HG02623 (cell line): ENCODE results near the gene MYL6B.
"Not testable (repeated sequence)": the region's sequence is repeated elsewhere in the genome, so short reads cannot be mapped to it uniquely, and the experiment has no call there.

Experiments
- ATAC-seq: cut with Tn5 transposase; IDR thresholded peaks from one replicate; pipeline ENCODE4 v1.9.1; 2021; ENCODE audit warnings: moderate library complexity; ENCODE audit not compliant: unreplicated experiment

The MYL6B gene

GRCh38 chr12:56163533-56164344 lies 11.4 kb downstream of the MYL6B start:
- no peak for ATAC-seq

DNA sequence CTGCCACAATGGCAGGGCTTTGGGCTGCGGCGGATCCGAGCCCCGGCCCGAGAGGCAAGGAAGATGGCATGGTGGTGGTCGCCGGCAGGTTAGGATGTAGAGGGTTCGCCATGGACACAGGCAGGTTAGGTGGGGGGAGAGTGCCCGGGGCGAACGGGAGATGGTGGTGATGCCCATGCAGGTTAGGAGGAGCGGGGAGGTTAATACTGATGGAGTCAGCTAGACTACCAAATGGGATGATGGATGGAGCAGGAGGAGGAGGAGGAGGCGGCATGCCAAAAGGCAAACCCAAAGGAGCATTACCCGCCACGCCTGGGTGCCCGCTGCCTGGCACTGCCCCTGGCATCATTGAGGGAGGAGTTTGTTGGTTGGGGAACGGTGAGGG lies 11.9 kb downstream of the MYL6B start:
- ATAC-seq, result no peak

DNA sequence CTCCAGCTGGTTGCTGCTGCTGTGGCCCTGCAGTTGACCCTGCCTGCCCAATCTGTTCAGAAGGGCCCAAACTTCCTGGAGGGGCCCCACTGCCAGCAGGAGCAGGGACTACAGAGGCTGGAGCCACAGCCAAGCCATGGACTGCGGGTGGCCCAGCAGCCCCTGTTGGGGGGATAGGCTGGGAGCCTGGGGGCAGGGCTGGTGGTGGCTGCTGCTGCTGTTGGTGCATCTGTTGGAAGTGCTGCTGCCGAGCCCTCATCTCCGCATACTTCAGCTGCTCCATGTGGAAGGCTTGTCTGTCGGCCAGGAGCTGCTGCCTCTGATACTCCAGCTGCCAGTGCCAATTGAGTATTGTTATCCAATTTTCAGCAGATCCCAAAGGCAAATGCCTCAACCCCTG lies 13.0 kb downstream of the MYL6B start:
- no peak for ATAC-seq

GRCh38 chr12:56169229-56169759 lies 16.9 kb downstream of the MYL6B start:
- ATAC-seq, result no peak

DNA sequence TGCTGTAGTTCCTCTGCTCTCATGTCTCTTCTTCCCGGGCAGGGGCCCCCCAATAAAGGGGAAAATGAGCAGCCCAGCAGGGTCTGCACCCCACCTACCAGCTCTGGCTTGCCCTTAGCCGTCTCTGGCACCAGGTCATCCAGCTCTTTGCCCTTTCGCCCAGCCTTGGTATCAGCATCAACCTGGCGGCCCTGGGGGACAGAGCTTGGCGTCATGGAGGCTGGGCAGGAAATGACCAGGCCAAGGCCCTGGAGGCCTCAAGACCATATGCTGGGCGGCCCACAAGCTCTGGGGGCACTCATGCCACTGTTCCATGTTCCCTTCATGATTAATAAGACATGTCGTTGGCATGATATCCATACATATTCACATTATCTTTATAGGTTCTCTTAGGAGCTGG lies 20.5 kb downstream of the MYL6B start:
- ATAC-seq, result no peak

- ATAC-seq, result no peak
Measured at GRCh38 chr12:56178347-56178746, 26.0 kb downstream of the MYL6B start.

- ATAC-seq, result no peak
Measured at GRCh38 chr12:56186957-56187356, 34.6 kb downstream of the MYL6B start.

- ATAC-seq, result no peak
Measured at GRCh38 chr12:56188131-56188777, 35.9 kb downstream of the MYL6B start.

- ATAC-seq, result no peak
Measured at GRCh38 chr12:56188778-56189098, 36.4 kb downstream of the MYL6B start.

DNA sequence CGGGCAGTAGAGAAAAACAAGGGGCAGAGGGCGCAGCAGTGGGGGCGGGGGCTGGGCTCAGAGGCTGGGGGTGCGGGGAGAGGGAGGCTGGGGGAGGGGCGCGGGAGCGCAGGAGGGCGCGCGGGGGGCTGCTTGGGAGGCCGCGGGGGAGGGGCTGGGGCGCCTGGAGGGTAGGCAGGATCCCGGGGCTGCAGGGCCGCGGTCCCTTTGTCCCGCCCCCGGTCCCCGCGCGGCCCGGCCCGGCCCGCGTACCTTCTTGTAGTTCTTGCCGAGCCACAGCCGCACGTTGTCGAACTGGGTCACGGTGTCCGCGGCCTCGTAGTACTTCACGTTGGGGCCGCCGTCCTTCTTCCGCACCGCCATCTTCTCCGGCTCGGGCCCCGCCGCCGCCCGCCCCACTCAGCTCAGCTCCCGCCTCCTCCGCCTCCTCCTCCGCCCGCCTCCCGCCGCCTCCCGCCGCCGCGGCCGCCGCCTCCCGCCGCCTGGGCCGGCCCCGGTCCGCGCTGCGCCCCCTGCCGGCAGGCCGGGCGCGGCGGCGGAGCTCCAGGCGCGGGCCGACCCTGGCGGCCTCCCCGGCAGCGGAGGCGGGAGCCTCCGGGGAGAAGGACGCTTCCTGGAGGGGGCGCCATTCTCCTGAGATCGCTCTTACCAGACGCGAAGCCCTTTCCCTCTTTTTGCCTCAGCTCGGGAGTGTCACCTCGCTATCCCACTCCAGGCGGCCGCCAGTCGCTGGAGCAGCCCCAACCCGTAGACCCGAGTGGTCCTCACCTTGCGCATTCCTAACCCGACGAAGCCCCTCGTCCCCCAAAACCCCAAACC lies 36.9 kb downstream of the MYL6B start, which contains the start of gene SMARCC2:
Gene SMARCC2, minus strand, starts transcription at position 385 of the 819 bp plus-strand sequence. Its CDS starts 22 bp downstream, at position 363.
- ATAC-seq, result peak; percentile 69

DNA sequence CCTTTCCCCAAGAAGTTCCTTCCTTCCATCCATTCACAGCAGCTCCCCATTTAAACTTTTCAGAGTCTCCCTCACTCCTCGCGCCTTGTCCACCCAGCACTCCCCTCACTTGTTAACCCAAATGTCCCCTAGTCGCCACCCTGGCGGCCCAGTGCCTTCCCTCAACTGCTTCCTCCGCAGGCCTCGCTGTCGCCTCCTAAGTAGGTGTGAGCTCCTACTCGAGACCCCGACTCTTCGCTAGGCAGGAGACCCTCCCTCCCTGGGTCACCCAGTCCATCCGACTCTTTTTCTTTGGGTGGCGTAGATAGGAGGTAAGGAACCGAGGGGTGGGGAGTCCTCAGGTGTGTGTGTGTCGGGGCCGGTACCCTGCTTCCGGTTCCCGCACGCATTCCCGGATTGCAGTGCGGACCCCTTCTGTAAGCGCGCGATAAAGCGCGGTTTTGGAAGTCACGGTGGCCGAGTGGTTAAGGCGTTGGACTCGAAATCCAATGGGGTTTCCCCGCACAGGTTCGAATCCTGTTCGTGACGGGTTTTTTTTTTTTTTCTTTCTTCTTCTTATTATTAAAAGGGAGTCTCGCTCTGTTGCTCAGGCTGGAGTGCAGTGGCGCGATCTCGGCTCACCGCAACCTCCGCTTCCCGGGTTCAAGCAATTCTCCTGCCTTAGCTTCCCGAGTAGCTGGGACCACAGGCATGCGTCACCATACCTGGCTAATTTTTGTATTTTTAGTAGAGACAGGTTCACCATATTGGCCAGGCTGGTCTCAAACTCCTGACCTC lies 37.7 kb downstream of the MYL6B start:
- ATAC-seq, result peak; percentile 22

- no peak for ATAC-seq
Measured at GRCh38 chr12:56190695-56191155, 38.3 kb downstream of the MYL6B start.

GRCh38 chr12:56192582-56192981 lies 40.2 kb downstream of the MYL6B start:
- ATAC-seq, result no peak

GRCh38 chr12:56193025-56193578 lies 40.7 kb downstream of the MYL6B start:
- no peak for ATAC-seq

DNA sequence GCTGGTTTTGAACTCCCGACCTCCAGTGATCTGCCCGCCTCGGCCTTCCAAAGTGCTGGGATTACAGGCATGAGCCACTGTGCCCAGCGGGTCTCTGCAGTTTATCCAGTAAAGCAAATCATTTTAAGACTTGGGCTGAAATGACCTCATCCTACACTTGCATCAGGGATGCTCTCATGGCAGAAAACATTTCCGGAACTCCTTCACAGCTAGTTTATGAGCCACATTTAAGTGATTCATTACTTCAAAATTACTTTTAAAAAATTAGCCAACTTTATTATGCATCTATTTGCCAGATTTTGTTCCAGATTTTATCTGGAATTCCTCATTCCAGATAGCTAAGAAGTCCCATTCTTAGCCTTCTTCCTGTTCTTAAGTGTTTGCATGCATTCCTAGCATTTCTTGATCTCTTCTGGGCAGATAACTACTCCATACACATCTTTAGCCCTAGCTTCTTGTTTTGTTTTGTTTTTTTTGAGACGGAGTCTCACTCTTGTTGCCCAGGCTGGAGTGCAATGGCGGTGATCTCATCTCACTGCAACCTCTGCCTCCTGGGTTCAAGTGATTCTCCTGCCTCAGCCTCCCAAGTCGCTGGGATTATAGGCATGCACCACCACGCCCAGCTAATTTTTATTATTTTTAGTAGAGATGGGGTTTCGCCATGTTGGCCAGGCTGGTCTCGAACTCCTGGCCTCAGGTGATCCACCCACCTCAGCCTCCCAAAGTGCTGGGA lies 44.6 kb downstream of the MYL6B start:
- ATAC-seq, result not testable (repeated sequence)

GRCh38 chr12:56197921-56198635 lies 45.7 kb downstream of the MYL6B start:
- no peak for ATAC-seq

DNA sequence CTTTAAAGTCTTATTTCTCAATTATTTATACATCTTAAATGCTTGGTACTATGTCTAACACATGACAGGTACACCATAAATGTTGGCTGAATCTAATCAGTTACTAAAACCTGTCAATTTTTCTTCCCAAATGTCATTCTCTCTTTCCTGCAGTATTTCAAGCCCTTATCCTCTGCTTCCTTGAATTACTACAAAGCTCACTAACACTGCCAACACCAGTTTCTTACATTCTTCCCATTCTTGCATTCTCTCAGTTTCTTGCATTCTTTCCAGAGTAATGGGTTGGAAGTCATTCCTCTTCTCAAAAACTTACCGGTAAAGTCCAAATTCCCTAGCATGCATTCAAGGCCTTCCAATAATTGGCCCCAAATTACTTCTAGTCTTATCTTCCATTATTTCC lies 46.4 kb downstream of the MYL6B start:
- no peak for ATAC-seq

GRCh38 chr12:56202366-56202765 lies 50.0 kb downstream of the MYL6B start:
- ATAC-seq, result no peak

GRCh38 chr12:56202838-56203237 lies 50.5 kb downstream of the MYL6B start:
- no peak for ATAC-seq
